PC-9 (cell line): Measurements from ENCODE around the gene PEPD. TPM values are rescaled to one million over a fixed set of nuclear protein-coding genes. Genes with fewer than 3 reads are reported as not detected.

Experiments
- Bru-seq: library from RNA; stranded (reverse); fragments of 400-500 nt; gene quantifications from one replicate; lab custom pipeline; 2021; lab: Mats Ljungman, UMichigan
- BruChase-seq, 2 experiments: library from RNA; stranded (reverse); fragments of 400-500 nt; gene quantifications; one replicate each; lab custom pipeline; 2021; lab: Mats Ljungman, UMichigan
- BruUV-seq: library from RNA; stranded (reverse); fragments of 400-500 nt; replicated peaks from 2 replicates; lab custom pipeline; 2021; lab: Mats Ljungman, UMichigan
- CTCF ChIA-PET: fragments of 300-600 bp; sonication (Branson Sonifier 250); formaldehyde crosslinking; loops from one replicate; lab custom pipeline; 2022; ENCODE audit warnings: antibody characterized with exemption; lab: Charles Lee
- POLR2A ChIA-PET: fragments of 300-600 bp; sonication (Branson Sonifier 250); formaldehyde crosslinking; loops from one replicate; lab custom pipeline; 2022; ENCODE audit warnings: antibody characterized with exemption; ENCODE audit not compliant: unreplicated experiment; lab: Charles Lee
- DNase-seq, 2 experiments: peaks; one replicate each; pipeline versions ENCODE4 v3.0.0 to v3.0.0-alpha.2; 2015 to 2022; ENCODE audit warnings: mixed read lengths in 1 of 2
- H2AFZ ChIP-seq: fragments of 200-600 bp; sonication (generic); 2 replicates; pipeline ENCODE4 v1.8.1; 2017; ENCODE audit warnings: antibody characterized with exemption
- H3F3A ChIP-seq: fragments of 200-600 bp; sonication (generic); 2 replicates; pipeline ENCODE4 v1.8.1; 2017; ENCODE audit warnings: antibody characterized with exemption, mild to moderate bottlenecking, low read depth; ENCODE audit not compliant: insufficient read depth
- H3K27ac ChIP-seq: fragments of 200-600 bp; sonication (generic); 2 replicates; pipeline ENCODE4 v1.6.1; 2016; ENCODE audit warnings: mixed run types
- H3K27me3 ChIP-seq: fragments of 200-600 bp; sonication (generic); 2 replicates; pipeline ENCODE4 v1.6.1; 2016; ENCODE audit warnings: low read depth, mixed run types; ENCODE audit not compliant: insufficient read depth
- H3K36me3 ChIP-seq: fragments of 200-600 bp; sonication (generic); 2 replicates; pipeline ENCODE4 v1.6.1; 2016; ENCODE audit warnings: low read depth, mixed run types
- H3K4me1 ChIP-seq: fragments of 200-600 bp; sonication (generic); replicated peaks from 2 replicates; pipeline ENCODE4 v1.6.1; 2016; ENCODE audit warnings: mixed run types; ENCODE audit not compliant: insufficient read depth
- H3K4me2 ChIP-seq: fragments of 200-600 bp; sonication (generic); 2 replicates; pipeline ENCODE4 v1.6.1; 2017; ENCODE audit warnings: mixed run types
- H3K4me3 ChIP-seq: fragments of 200-600 bp; sonication (generic); 2 replicates; pipeline ENCODE4 v1.6.1; 2016; ENCODE audit warnings: mixed run types
- H3K79me2 ChIP-seq: fragments of 200-600 bp; sonication (generic); 2 replicates; pipeline ENCODE4 v1.6.1; 2017; ENCODE audit warnings: low read depth, mixed run types
- H3K9me2 ChIP-seq: fragments of 200-600 bp; sonication (generic); 2 replicates; pipeline ENCODE4 v1.8.1; 2017; ENCODE audit warnings: mild to moderate bottlenecking; ENCODE audit not compliant: insufficient read depth
- H3K9me3 ChIP-seq: fragments of 200-600 bp; sonication (generic); 2 replicates; pipeline ENCODE4 v1.8.1; 2016; ENCODE audit warnings: low read depth; ENCODE audit not compliant: insufficient read depth
- H4K20me1 ChIP-seq: fragments of 200-600 bp; sonication (generic); 2 replicates; pipeline ENCODE4 v1.8.1; 2017; ENCODE audit not compliant: insufficient read depth
- CTCF ChIP-seq: fragments of 200-600 bp; sonication (generic); conservative IDR thresholded peaks from 2 replicates; pipeline ENCODE4 v1.6.1; 2017; ENCODE audit warnings: mixed run types, antibody characterized with exemption, mild to moderate bottlenecking, moderate library complexity
- EZH2 ChIP-seq: fragments of 200-600 bp; sonication (generic); IDR thresholded peaks from 2 replicates; pipeline ENCODE4 v1.8.0; 2017; ENCODE audit warnings: antibody characterized with exemption, low read depth
- intact Hi-C: fragments of 100-400 bp; cut with micrococcal nuclease; formaldehyde crosslinking; loops from one replicate; pipeline ENCODE4 v1.10.0; 2022; ENCODE audit not compliant: unreplicated experiment
- long read RNA-seq: library from polyadenylated mRNA; stranded (forward); transcript quantifications from one replicate; pipeline ENCODE4 v2.0.0, GENCODE V29; 2022
- total RNA-seq: library from RNA; stranded (reverse); gene quantifications from 2 replicates; pipeline ENCODE4 v1.2.3, GENCODE V29; 2021

PEPD gene
- total RNA-seq (64.9 and 71.0 TPM in 2 replicates), Bru-seq, nascent RNA (percentile 52 among the genes with signal in this experiment), BruChase-seq, experiment 1, labeled RNA remaining after a 2-hour chase (percentile 52 among the genes with signal in this experiment), BruChase-seq, experiment 2, labeled RNA remaining after a 6-hour chase (percentile 48 among the genes with signal in this experiment)
- long read RNA-seq, transcript PEPD-201 (15 exons, 1,910 nt): major isoform, 132 of 168 reads
- long read RNA-seq, partial matches to known transcripts: 10 of 168 reads
- long read RNA-seq, other reads (novel, unspliced or antisense): 26 of 168 reads

DNA sequence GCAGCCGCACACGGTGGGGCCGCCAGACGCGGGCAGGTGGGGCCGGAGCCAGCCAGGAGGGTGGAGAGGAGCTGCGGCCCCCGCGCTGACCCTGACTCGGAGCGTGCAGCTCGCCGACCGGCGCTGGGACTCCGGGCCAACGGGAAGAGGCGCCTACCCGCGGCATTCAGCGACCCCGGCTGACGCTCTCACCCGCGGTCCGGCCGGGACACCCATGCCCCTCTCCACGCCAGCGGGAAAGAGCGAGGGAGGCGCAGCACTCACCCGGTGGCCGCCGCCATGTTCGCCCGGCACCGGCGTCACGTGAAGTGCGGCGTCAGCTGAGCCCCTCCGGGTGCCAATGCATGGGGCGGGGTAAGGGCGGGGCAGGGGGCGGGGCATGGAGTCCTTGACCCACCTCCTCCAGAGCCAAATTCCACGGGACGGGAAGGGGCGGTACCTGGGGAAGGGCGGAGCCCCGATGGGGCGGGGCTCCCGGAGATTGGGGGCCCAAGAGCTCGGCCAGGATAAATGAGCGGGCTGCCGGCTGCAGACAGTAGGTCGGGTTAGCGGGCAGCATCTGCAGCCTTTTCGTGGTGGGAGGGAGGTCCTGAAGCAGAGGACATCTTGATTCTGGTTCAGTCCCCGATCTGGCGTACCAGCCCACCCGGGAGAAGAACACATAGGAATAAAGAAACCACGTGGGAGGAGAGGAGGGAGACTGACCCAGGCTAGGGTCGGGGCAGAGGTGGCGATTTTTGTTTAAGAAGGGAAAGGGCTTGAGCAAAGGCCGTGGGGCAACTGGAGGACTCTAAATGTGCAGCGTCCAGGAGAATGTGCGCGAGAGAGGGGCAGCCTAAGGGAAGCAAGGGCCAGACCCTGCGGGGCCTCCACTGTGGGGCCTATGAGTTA is at the start of gene PEPD:
TSS of gene PEPD (minus strand) at position 312 of the 891 bp plus-strand sequence. CDS start at position 281, 31 bp downstream.
- ChIA-PET POLR2A (interaction anchor here (0.6 kb wide), 2 partner anchors 11 to 44 kb away, joined by 4 to 8 read pairs; no protein-coding TSS in a partner anchor), CTCF (interaction anchor here (0.5 kb wide), 1 partner anchor 91 kb away, joined by 4 read pairs; no protein-coding TSS in a partner anchor)
- peaks cover 18% of the 10 kb centered on the region; the same call in 1 of the 2 replicates for H3K27me3 ChIP-seq
- no TSS peak for BruUV-seq
- no peaks in the 10 kb centered on the region for H3K36me3 ChIP-seq
- no peaks in the 10 kb centered on the region for H3K9me2 ChIP-seq
- TF ChIP-seq EZH2: no peak
- no peak for TF ChIP-seq CTCF
- H3F3A ChIP-seq: no peaks in the 10 kb centered on the region
- no peaks in the 10 kb centered on the region for H3K9me3 ChIP-seq
- intact Hi-C loops: loop anchor here (1.0 to 10.0 kb wide), 2 partner anchors 14 to 87 kb away; no protein-coding TSS in a partner anchor
- peak within 1 kb of the TSS; percentile 93 for H3K4me2 ChIP-seq
- peak within 1 kb of the TSS; percentile 93 for H2AFZ ChIP-seq
- no peaks in the 10 kb centered on the region for H4K20me1 ChIP-seq
- peak within 1 kb of the TSS; percentile 98 for H3K4me3 ChIP-seq
- peaks cover 12% of the 10 kb centered on the region for H3K4me1 ChIP-seq
- no peak within 1 kb of the TSS for H3K27ac ChIP-seq
- H3K79me2 ChIP-seq: no peaks in the 10 kb centered on the region
- DNase-seq: peak; percentile 60 to 84

- DNase-seq: no peak
- no peaks in the 10 kb centered on the region for H3F3A ChIP-seq
- ChIA-PET CTCF (no interaction called here), POLR2A (no interaction called here)
- intact Hi-C loops: no loop called here
- no peaks in the 10 kb centered on the region for H3K79me2 ChIP-seq
- peaks cover 10% of the 10 kb centered on the region for H3K4me1 ChIP-seq
- no TSS peak for BruUV-seq
- H3K9me3 ChIP-seq: peaks cover 6% of the 10 kb centered on the region
- no peaks in the 10 kb centered on the region for H4K20me1 ChIP-seq
- H3K36me3 ChIP-seq: no peaks in the 10 kb centered on the region
- H3K27me3 ChIP-seq: peaks cover 4% of the 10 kb centered on the region
- H2AFZ ChIP-seq: no peak overlapping the region
- TF ChIP-seq CTCF (no peak), EZH2 (no peak)
- no peak overlapping the region for H3K27ac ChIP-seq
- no peaks in the 10 kb centered on the region for H3K9me2 ChIP-seq
- no peak overlapping the region for H3K4me3 ChIP-seq
- H3K4me2 ChIP-seq: no peak overlapping the region
Measured at GRCh38 chr19:33569821-33570220, 48.2 kb upstream of the PEPD start.

GRCh38 chr19:33568706-33569105 is 47.1 kb upstream of the PEPD start:
- Histone ChIP-seq H3K79me2 (no peaks in the 10 kb centered on the region), H3K9me3 (no peaks in the 10 kb centered on the region; the same call in 1 of the 2 replicates), H2AFZ (no peak overlapping the region), H3K4me3 (no peak overlapping the region), H4K20me1 (no peaks in the 10 kb centered on the region), H3K4me1 (peaks cover 10% of the 10 kb centered on the region), H3K4me2 (peak overlapping the region; percentile 35), H3K27me3 (peaks cover 4% of the 10 kb centered on the region), H3F3A (no peaks in the 10 kb centered on the region), H3K27ac (no peak overlapping the region), H3K36me3 (no peaks in the 10 kb centered on the region), H3K9me2 (no peaks in the 10 kb centered on the region)
- no TSS peak for BruUV-seq
- intact Hi-C loops: no loop called here
- POLR2A ChIA-PET: no interaction called here
- peak in 1 of 2 experiments; percentile 57 for DNase-seq
- TF ChIP-seq EZH2: no peak
- TF ChIP-seq CTCF: no peak
- CTCF ChIA-PET: no interaction called here
